Mucosa of stomach (tissue), 1 donor: ENCODE results near the gene COL16A1.

Source experiments
- H3K27me3 ChIP-seq: one replicate; pipeline ENCODE4 v1.7.0; 2013; ENCODE audit warnings: mild to moderate bottlenecking, low read length; ENCODE audit not compliant: control insufficient read depth, insufficient read depth
- H3K36me3 ChIP-seq: one replicate; pipeline ENCODE4 v1.7.0; 2013; ENCODE audit warnings: low read length; ENCODE audit not compliant: control insufficient read depth, insufficient read depth
- H3K4me1 ChIP-seq: one replicate; pipeline ENCODE4 v1.7.0; 2013; ENCODE audit warnings: mild to moderate bottlenecking, low read length; ENCODE audit not compliant: control insufficient read depth, insufficient read depth
- H3K4me3 ChIP-seq: one replicate; pipeline ENCODE4 v1.7.0; 2013; ENCODE audit warnings: low read length
- H3K9ac ChIP-seq: one replicate; pipeline ENCODE4 v1.7.0; 2013; ENCODE audit warnings: mild to moderate bottlenecking, low read length, moderate library complexity
- H3K9me3 ChIP-seq: one replicate; pipeline ENCODE4 v1.7.0; 2013; ENCODE audit warnings: mild to moderate bottlenecking, low read length, moderate library complexity; ENCODE audit not compliant: control insufficient read depth
- donor health status: Pancreatic carcinoma.

Gene COL16A1

GRCh38 chr1:31730336-31731048 lies 26.7 kb upstream of the COL16A1 start:
- Histone ChIP-seq H3K27me3 (peaks cover under 1% of the 10 kb centered on the region), H3K4me3 (no peak overlapping the region), H3K36me3 (no peaks in the 10 kb centered on the region), H3K4me1 (no peaks in the 10 kb centered on the region), H3K9me3 (no peaks in the 10 kb centered on the region), H3K9ac (no peak overlapping the region)

- no peak overlapping the region for H3K9ac ChIP-seq
- no peak overlapping the region for H3K4me3 ChIP-seq
- peaks cover 3% of the 10 kb centered on the region for H3K4me1 ChIP-seq
- no peaks in the 10 kb centered on the region for H3K9me3 ChIP-seq
- no peaks in the 10 kb centered on the region for H3K27me3 ChIP-seq
- no peaks in the 10 kb centered on the region for H3K36me3 ChIP-seq
Measured at GRCh38 chr1:31727849-31728248, 24.0 kb upstream of the COL16A1 start.

- no peak overlapping the region for H3K4me3 ChIP-seq
- no peaks in the 10 kb centered on the region for H3K9me3 ChIP-seq
- H3K27me3 ChIP-seq: no peaks in the 10 kb centered on the region
- no peaks in the 10 kb centered on the region for H3K36me3 ChIP-seq
- peaks cover 3% of the 10 kb centered on the region for H3K4me1 ChIP-seq
- no peak overlapping the region for H3K9ac ChIP-seq
Measured at GRCh38 chr1:31727195-31727594, 23.4 kb upstream of the COL16A1 start.

GRCh38 chr1:31726715-31727114 lies 22.9 kb upstream of the COL16A1 start:
- Histone ChIP-seq H3K27me3 (no peaks in the 10 kb centered on the region), H3K4me1 (peaks cover 3% of the 10 kb centered on the region), H3K4me3 (no peak overlapping the region), H3K9me3 (no peaks in the 10 kb centered on the region), H3K36me3 (no peaks in the 10 kb centered on the region), H3K9ac (no peak overlapping the region)

GRCh38 chr1:31725777-31726535 lies 22.1 kb upstream of the COL16A1 start:
- no peaks in the 10 kb centered on the region for H3K36me3 ChIP-seq
- H3K9me3 ChIP-seq: no peaks in the 10 kb centered on the region
- H3K9ac ChIP-seq: no peak overlapping the region
- H3K4me1 ChIP-seq: peaks cover 3% of the 10 kb centered on the region
- H3K27me3 ChIP-seq: no peaks in the 10 kb centered on the region
- no peak overlapping the region for H3K4me3 ChIP-seq

GRCh38 chr1:31725134-31725533 lies 21.3 kb upstream of the COL16A1 start:
- Histone ChIP-seq H3K9ac (no peak overlapping the region), H3K4me3 (no peak overlapping the region), H3K9me3 (no peaks in the 10 kb centered on the region), H3K27me3 (no peaks in the 10 kb centered on the region), H3K36me3 (no peaks in the 10 kb centered on the region), H3K4me1 (peaks cover 3% of the 10 kb centered on the region)

GRCh38 chr1:31723828-31724359 lies 20.1 kb upstream of the COL16A1 start:
- Histone ChIP-seq H3K9ac (no peak overlapping the region), H3K27me3 (no peaks in the 10 kb centered on the region), H3K36me3 (no peaks in the 10 kb centered on the region), H3K4me3 (no peak overlapping the region), H3K9me3 (no peaks in the 10 kb centered on the region), H3K4me1 (peaks cover 3% of the 10 kb centered on the region)

- Histone ChIP-seq H3K9me3 (no peaks in the 10 kb centered on the region), H3K4me3 (no peak overlapping the region), H3K27me3 (no peaks in the 10 kb centered on the region), H3K36me3 (no peaks in the 10 kb centered on the region), H3K9ac (no peak overlapping the region), H3K4me1 (peaks cover 31% of the 10 kb centered on the region)
Measured at GRCh38 chr1:31718327-31718897, 14.6 kb upstream of the COL16A1 start.

- Histone ChIP-seq H3K4me3 (no peak overlapping the region), H3K4me1 (peaks cover 41% of the 10 kb centered on the region), H3K27me3 (no peaks in the 10 kb centered on the region), H3K9me3 (no peaks in the 10 kb centered on the region), H3K9ac (no peak overlapping the region), H3K36me3 (no peaks in the 10 kb centered on the region)
Measured at GRCh38 chr1:31717341-31717740, 13.5 kb upstream of the COL16A1 start.

- Histone ChIP-seq H3K9me3 (no peaks in the 10 kb centered on the region), H3K4me1 (peaks cover 56% of the 10 kb centered on the region), H3K4me3 (no peak overlapping the region), H3K9ac (peak overlapping the region; percentile 32), H3K36me3 (no peaks in the 10 kb centered on the region), H3K27me3 (no peaks in the 10 kb centered on the region)
Measured at GRCh38 chr1:31715873-31716220, 12.0 kb upstream of the COL16A1 start.

GRCh38 chr1:31715087-31715872 lies 11.5 kb upstream of the COL16A1 start:
- H3K9me3 ChIP-seq: no peaks in the 10 kb centered on the region
- H3K36me3 ChIP-seq: no peaks in the 10 kb centered on the region
- no peaks in the 10 kb centered on the region for H3K27me3 ChIP-seq
- H3K4me3 ChIP-seq: peak overlapping the region; percentile 21
- peaks cover 56% of the 10 kb centered on the region for H3K4me1 ChIP-seq
- H3K9ac ChIP-seq: peak overlapping the region; percentile 32
